Tibial nerve (tissue), 4 donors: Measurements from ENCODE around the gene SMC3.

Experiments used
- EP300 ChIP-seq, 2 donors: sonication (generic); formaldehyde crosslinking; IDR thresholded peaks; one replicate each; pipeline ENCODE4 v1.6.1; 2017; ENCODE audit warnings: antibody characterized with exemption in 2 of 2, mild to moderate bottlenecking in 1 of 2
- POLR2A ChIP-seq, 2 donors: fragments of 450-650 bp; IDR thresholded peaks; one replicate each; pipeline ENCODE4 v1.6.1; 2017; ENCODE audit warnings: antibody characterized with exemption in 2 of 2, mild to moderate bottlenecking in 2 of 2, moderate library complexity in 2 of 2
- TF ChIP-seq, protein P1 (sequence below), 5 experiments: fragments of 200-600 bp in 3 of 5; fragments of 450-650 bp in 2 of 5; sonication (generic) in 3 of 5; IDR thresholded peaks; one replicate each; pipeline ENCODE4 v1.5.1; 2016 to 2019; ENCODE audit warnings: antibody characterized with exemption in 5 of 5, mild to moderate bottlenecking in 3 of 5, moderate library complexity in 2 of 5

DNA sequence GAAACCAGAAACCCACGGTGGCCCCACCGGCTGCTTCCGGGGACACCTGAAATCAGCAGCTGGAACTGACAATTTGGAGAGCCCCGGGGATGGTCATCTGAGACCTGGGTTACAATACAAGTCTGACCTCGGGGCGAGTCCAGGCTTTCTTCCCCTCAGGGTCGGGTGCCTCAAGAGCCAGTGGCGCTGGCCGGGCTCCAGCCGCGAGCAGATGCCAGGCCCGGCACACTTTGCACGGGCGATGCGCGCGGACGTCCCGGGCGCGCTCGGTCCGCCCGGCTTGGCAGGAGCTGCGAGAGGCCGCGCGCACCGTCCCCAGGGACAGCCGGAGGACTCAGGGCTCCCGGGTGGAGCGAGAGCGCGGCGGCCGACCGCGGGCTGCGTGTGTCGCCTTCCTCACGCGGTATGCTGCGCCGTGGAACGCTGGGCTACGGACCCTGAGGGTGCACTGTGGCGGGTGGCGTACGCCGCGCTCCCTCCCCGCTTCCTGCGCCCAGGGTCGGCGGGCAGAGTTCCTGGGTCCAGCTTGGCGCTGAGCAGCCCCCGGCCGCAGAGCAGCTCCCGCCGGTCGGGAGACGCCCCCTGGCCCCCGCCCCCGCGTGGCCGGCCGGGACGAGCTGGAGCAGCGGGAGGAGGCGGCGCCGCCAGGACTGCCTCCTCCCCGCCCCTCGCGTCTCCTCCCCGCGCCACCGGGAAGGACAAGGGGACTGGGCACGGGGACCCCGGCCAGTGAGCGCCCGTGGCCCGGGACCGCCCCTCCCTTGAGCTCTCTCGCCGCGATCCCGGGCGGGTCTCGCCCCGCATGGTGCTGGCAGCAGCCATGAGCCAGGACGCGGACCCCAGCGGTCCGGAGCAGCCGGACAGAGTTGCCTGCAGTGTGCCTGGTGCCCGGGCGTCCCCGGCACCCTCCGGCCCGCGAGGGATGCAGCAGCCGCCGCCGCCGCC, 76.4 kb downstream of the SMC3 start, which contains the start of gene RBM20:
- TF ChIP-seq, protein P1, sequence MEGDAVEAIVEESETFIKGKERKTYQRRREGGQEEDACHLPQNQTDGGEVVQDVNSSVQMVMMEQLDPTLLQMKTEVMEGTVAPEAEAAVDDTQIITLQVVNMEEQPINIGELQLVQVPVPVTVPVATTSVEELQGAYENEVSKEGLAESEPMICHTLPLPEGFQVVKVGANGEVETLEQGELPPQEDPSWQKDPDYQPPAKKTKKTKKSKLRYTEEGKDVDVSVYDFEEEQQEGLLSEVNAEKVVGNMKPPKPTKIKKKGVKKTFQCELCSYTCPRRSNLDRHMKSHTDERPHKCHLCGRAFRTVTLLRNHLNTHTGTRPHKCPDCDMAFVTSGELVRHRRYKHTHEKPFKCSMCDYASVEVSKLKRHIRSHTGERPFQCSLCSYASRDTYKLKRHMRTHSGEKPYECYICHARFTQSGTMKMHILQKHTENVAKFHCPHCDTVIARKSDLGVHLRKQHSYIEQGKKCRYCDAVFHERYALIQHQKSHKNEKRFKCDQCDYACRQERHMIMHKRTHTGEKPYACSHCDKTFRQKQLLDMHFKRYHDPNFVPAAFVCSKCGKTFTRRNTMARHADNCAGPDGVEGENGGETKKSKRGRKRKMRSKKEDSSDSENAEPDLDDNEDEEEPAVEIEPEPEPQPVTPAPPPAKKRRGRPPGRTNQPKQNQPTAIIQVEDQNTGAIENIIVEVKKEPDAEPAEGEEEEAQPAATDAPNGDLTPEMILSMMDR (IDR thresholded peaks at IDR 0.05) = no peak
- TF ChIP-seq EP300 (IDR thresholded peaks at IDR 0.05) = no peak
- TF ChIP-seq POLR2A (IDR thresholded peaks at IDR 0.05) = no peak
